GM12878 (cell line): ENCODE results near the gene LIPK. TPM values are rescaled to one million over a fixed set of nuclear protein-coding genes. Genes with fewer than 3 reads are reported as not detected.

ENCODE experiments used
- ATAC-seq: fragments of 200-7000 bp; cut with Tn5 transposase; 3 replicates; pipeline ENCODE4 v1.9.1; 2020; ENCODE audit warnings: mild to moderate bottlenecking, moderate library complexity
- BruUV-seq: library from RNA; stranded (reverse); fragments of 400-500 nt; replicated peaks from 2 replicates; lab custom pipeline; 2021; lab: Mats Ljungman, UMichigan
- CTCF ChIA-PET: fragments of 300-600 bp; sonication (Branson Sonifier 250); formaldehyde crosslinking; extraction: SDS; loops from one replicate; lab custom pipeline; 2021; ENCODE audit warnings: inconsistent platforms; lab: Yijun Ruan, JAX
- POLR2A ChIA-PET: fragments of 350-600 bp; formaldehyde crosslinking; extraction: SDS; loops from one replicate; lab custom pipeline; 2021; ENCODE audit warnings: inconsistent platforms; lab: Charles Lee
- RAD21 ChIA-PET: fragments of 300-600 bp; sonication (Branson Sonifier 250); formaldehyde crosslinking; loops from one replicate; lab custom pipeline; 2023; ENCODE audit warnings: antibody characterized with exemption; ENCODE audit not compliant: unreplicated experiment; lab: Charles Lee
- SMC1A ChIA-PET: fragments of 300-600 bp; sonication (Branson Sonifier 250); formaldehyde crosslinking; loops from one replicate; lab custom pipeline; 2023; ENCODE audit not compliant: unreplicated experiment, uncharacterized antibody; lab: Charles Lee
- DNase-seq: peaks from one replicate; pipeline ENCODE4 v3.0.0-alpha.2; 2011; ENCODE audit warnings: low read depth, low spot score
- FAIRE-seq: peaks from 3 replicates; lab custom pipeline; 2011; peaks lifted over from hg19 to GRCh38; lab: Jason Lieb, UNC
- H2AFZ ChIP-seq: 2 replicates; pipeline ENCODE4 v1.6.0; 2011; ENCODE audit warnings: low read depth, low read length, control low read depth; ENCODE audit not compliant: control insufficient read depth
- H3K27ac ChIP-seq: 2 replicates; pipeline ENCODE4 v1.5.1; 2011; ENCODE audit warnings: control low read depth; ENCODE audit not compliant: control insufficient read depth, insufficient read depth
- H3K27me3 ChIP-seq, 2 experiments: replicated peaks in 1 of 2; 2 replicates each; pipeline versions ENCODE4 v1.6.0 to v1.6.1; 2011; ENCODE audit warnings: low read length in 1 of 2; ENCODE audit not compliant: control insufficient read depth in 2 of 2, insufficient read depth in 2 of 2
- H3K36me3 ChIP-seq, 2 experiments: 2 replicates each; pipeline ENCODE4 v1.5.1; 2011; ENCODE audit warnings: low read length in 1 of 2; ENCODE audit not compliant: control insufficient read depth in 2 of 2, insufficient read depth in 2 of 2
- H3K4me1 ChIP-seq: 2 replicates; pipeline ENCODE4 v1.6.1; 2011; ENCODE audit warnings: mild to moderate bottlenecking, low read length, moderate library complexity, mixed read lengths; ENCODE audit not compliant: control insufficient read depth, insufficient read depth
- H3K4me2 ChIP-seq: 2 replicates; pipeline ENCODE4 v1.6.0; 2011; ENCODE audit warnings: control low read depth; ENCODE audit not compliant: control insufficient read depth, insufficient read depth
- H3K4me3 ChIP-seq: fragments of 200-600 bp; sonication (generic); 2 replicates; pipeline ENCODE4 v1.5.1; 2016
- H3K79me2 ChIP-seq: 2 replicates; pipeline ENCODE4 v1.6.0; 2011; ENCODE audit warnings: low read length; ENCODE audit not compliant: control insufficient read depth, insufficient read depth
- H3K9ac ChIP-seq: 2 replicates; pipeline ENCODE4 v1.8.0; 2011; ENCODE audit warnings: low read length, control low read depth, mixed read lengths; ENCODE audit not compliant: control insufficient read depth, insufficient read depth
- H3K9me3 ChIP-seq: replicated peaks from 3 replicates; pipeline ENCODE4 v1.5.1; 2011; ENCODE audit warnings: mild to moderate bottlenecking, low read length; ENCODE audit not compliant: control insufficient read depth, insufficient read depth
- H4K20me1 ChIP-seq: 2 replicates; pipeline ENCODE4 v1.6.0; 2011; ENCODE audit not compliant: control insufficient read depth, insufficient read depth
- ATF7 ChIP-seq: fragments of 450-650 bp; IDR thresholded peaks from 2 replicates; pipeline ENCODE4 v1.6.1; 2016; ENCODE audit warnings: low read depth, mild to moderate bottlenecking
- CEBPB ChIP-seq, 2 experiments: fragments of 150-350 bp in 1 of 2; IDR thresholded peaks; 2 replicates each; pipeline ENCODE4 v1.6.1; 2012 to 2014; ENCODE audit warnings: low read depth in 2 of 2, low read length in 2 of 2, borderline replicate concordance in 1 of 2, inconsistent platforms in 1 of 2
- EGR1 ChIP-seq, 2 experiments: IDR thresholded peaks; 1 replicate in 1 of 2; 2 replicates in 1 of 2; pipeline ENCODE4 v1.6.1; 2011 to 2012; ENCODE audit warnings: low read depth in 2 of 2, low read length in 2 of 2, borderline replicate concordance in 1 of 2, mild to moderate bottlenecking in 1 of 2, moderate library complexity in 1 of 2
- IRF3 ChIP-seq: fragments of 450-650 bp; IDR thresholded peaks from 2 replicates; pipeline ENCODE4 v1.6.1; 2014; ENCODE audit warnings: mild to moderate bottlenecking
- MTA2 ChIP-seq: fragments of 450-650 bp; IDR thresholded peaks from 2 replicates; pipeline ENCODE4 v1.6.1; 2016; ENCODE audit warnings: low read depth, mild to moderate bottlenecking, moderate library complexity
- MYB ChIP-seq: fragments of 150-350 bp; IDR thresholded peaks from 2 replicates; pipeline ENCODE4 v1.6.1; 2014; ENCODE audit warnings: mild to moderate bottlenecking, low read depth, low read length, borderline replicate concordance
- NFXL1 ChIP-seq: fragments of 450-650 bp; IDR thresholded peaks from 2 replicates; pipeline ENCODE4 v1.6.1; 2017; ENCODE audit warnings: antibody characterized with exemption, mild to moderate bottlenecking, borderline replicate concordance
- NRF1 ChIP-seq: conservative IDR thresholded peaks from 2 replicates; pipeline ENCODE4 v1.6.1; 2011; ENCODE audit warnings: mild to moderate bottlenecking, low read depth, low read length, improper control_type of control experiment
- POU2F2 ChIP-seq: IDR thresholded peaks from 3 replicates; pipeline ENCODE4 v1.6.1; 2011; ENCODE audit warnings: low read depth, mild to moderate bottlenecking, low read length, borderline replicate concordance
- SMAD5 ChIP-seq: IDR thresholded peaks from 2 replicates; pipeline ENCODE4 v1.6.1; 2016; ENCODE audit warnings: antibody characterized with exemption, low read depth
- TCF3 ChIP-seq: IDR thresholded peaks from 2 replicates; pipeline ENCODE4 v1.6.1; 2012; ENCODE audit warnings: low read depth, mild to moderate bottlenecking, low read length, borderline replicate concordance; ENCODE audit not compliant: insufficient read depth
- WGBS: methylation state at CpG from one replicate; pipeline ENCODE4 v1.1.6; 2016; ENCODE audit warnings: low lambda C conversion rate; ENCODE audit not compliant: insufficient replicate concordance, insufficient coverage; ENCODE audit errors: missing lambda C conversion rate; 5-methylcytosine and 5-hydroxymethylcytosine counted together
- in situ Hi-C: fragments of 300-500 bp; cut with MboI; formaldehyde crosslinking; loops from 9 replicates; pipeline ENCODE4 v1.14.3; 2018; ENCODE audit warnings: mixed read lengths
- intact Hi-C: fragments of 100-400 bp; cut with micrococcal nuclease; formaldehyde crosslinking; loops from one replicate; pipeline ENCODE4 v1.14.2; 2022; ENCODE audit not compliant: unreplicated experiment
- polyA plus RNA-seq, 11 experiments: library from polyadenylated mRNA; depleted of rRNA in 4 of 11; unstranded in 6 of 11; stranded (reverse) in 5 of 11; fragments of >200 nt; fragmentation: Nextera tagmentation in 4 of 11; fragmentation: Illumina TruSeq in 1 of 11; extraction: Ambion mirVana in 4 of 11; extraction: Trizol in 1 of 11; gene quantifications; 1 replicate in 1 of 11; 2 replicates in 10 of 11; pipeline versions ENCODE4 v1.2.1 to v1.2.3, GENCODE V29; 2011 to 2016; ENCODE audit warnings: inconsistent platforms in 2 of 11, missing spikeins in 2 of 11, low read depth in 1 of 11
- total RNA-seq, 4 experiments: library from RNA; depleted of rRNA in 3 of 4; stranded (reverse); fragments of >200 nt in 3 of 4; fragmentation: Illumina TruSeq in 1 of 4; extraction: Trizol in 1 of 4; gene quantifications; 2 replicates each; pipeline versions ENCODE4 v1.2.1 to v1.2.3, GENCODE V29; 2013 to 2021
- TF ChIP-seq, protein P1 (sequence below): fragments of 450-650 bp; IDR thresholded peaks from 2 replicates; pipeline ENCODE4 v1.6.1; 2016; ENCODE audit warnings: mild to moderate bottlenecking, moderate library complexity, borderline replicate concordance

The LIPK gene
- total and polyA plus RNA-seq, 10 of the 15 experiments (the other 5 are each of a cell fraction or from before 2014, with no cell fraction given) = not detected

DNA sequence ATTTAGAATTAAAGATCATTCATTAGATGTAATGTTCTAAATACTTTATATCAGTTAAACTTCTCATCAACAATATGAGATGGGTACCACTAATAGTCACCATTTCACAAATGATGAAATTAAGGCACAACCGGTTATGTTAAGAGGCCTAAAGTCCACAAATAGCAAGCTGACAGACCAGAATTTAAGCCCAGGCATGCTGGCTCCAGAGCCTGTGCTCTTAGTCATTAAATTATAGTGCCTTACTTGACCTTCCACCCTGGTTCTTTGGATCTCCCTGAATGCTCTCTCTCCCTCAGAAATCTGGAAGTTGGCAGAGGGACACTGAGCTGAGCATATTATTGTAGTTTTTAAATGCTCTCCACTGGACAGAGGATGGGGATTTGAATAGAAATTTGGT lies 57.4 kb downstream of the LIPK start (continued):
- TF ChIP-seq NFXL1 = no peak
- TF ChIP-seq CEBPB (IDR thresholded peaks at IDR 0.05; ENCODE audit: borderline replicate concordance in 1 of 2, low read depth in 2 of 2, low read length in 2 of 2) = no peak
- TF ChIP-seq SMAD5 = no peak

- POLR2A ChIA-PET = interaction anchor here (0.7 kb wide), 1 partner anchor 8 kb away, joined by 3 read pairs; no protein-coding TSS in a partner anchor
- no peak for DNase-seq
- 0 out of 2 replicates have a peak, but pooled peaks cover 3% of the 10 kb centered on the region for H3K4me1 ChIP-seq
These were observed 58.1 kb downstream of the LIPK start for GRCh38 chr10:88764110-88764509.

More at GRCh38 chr10:88764110-88764509, 58.1 kb downstream of the LIPK start:
- ChIA-PET SMC1A (interaction anchor here (1.0 to 4.7 kb wide), 6 partner anchors 9 to 70 kb away, joined by 3 to 20 read pairs (median 6); no protein-coding TSS in a partner anchor), RAD21 (interaction anchor here (1.2 to 2.4 kb wide), 5 partner anchors 27 to 63 kb away, joined by 4 to 10 read pairs (median 7); no protein-coding TSS in a partner anchor), CTCF (interaction anchor here (0.8 to 3.1 kb wide), 9 partner anchors 8 to 169 kb away, joined by 3 to 14 read pairs (median 3); no protein-coding TSS in a partner anchor)
- Histone ChIP-seq H4K20me1 (no peaks in the 10 kb centered on the region), H3K4me3 (no peak overlapping the region), H3K9me3 (no peaks in the 10 kb centered on the region), H3K79me2 (no peaks in the 10 kb centered on the region), H2AFZ (no peak overlapping the region), H3K4me2 (no peak overlapping the region; the same call in 1 of the 2 replicates), H3K27me3 (no peaks in the 10 kb centered on the region), H3K27ac (no peak overlapping the region), H3K36me3 (no peaks in the 10 kb centered on the region), H3K9ac (no peak overlapping the region)
- in situ Hi-C loops (no loop called here), intact Hi-C loops (no loop called here)
- ATAC-seq = peak; percentile 75
- no TSS peak for BruUV-seq
- WGBS = 22% methylated on average over 3 of the region's 3 CpGs
- FAIRE-seq = no peak
- TF ChIP-seq, protein P1, sequence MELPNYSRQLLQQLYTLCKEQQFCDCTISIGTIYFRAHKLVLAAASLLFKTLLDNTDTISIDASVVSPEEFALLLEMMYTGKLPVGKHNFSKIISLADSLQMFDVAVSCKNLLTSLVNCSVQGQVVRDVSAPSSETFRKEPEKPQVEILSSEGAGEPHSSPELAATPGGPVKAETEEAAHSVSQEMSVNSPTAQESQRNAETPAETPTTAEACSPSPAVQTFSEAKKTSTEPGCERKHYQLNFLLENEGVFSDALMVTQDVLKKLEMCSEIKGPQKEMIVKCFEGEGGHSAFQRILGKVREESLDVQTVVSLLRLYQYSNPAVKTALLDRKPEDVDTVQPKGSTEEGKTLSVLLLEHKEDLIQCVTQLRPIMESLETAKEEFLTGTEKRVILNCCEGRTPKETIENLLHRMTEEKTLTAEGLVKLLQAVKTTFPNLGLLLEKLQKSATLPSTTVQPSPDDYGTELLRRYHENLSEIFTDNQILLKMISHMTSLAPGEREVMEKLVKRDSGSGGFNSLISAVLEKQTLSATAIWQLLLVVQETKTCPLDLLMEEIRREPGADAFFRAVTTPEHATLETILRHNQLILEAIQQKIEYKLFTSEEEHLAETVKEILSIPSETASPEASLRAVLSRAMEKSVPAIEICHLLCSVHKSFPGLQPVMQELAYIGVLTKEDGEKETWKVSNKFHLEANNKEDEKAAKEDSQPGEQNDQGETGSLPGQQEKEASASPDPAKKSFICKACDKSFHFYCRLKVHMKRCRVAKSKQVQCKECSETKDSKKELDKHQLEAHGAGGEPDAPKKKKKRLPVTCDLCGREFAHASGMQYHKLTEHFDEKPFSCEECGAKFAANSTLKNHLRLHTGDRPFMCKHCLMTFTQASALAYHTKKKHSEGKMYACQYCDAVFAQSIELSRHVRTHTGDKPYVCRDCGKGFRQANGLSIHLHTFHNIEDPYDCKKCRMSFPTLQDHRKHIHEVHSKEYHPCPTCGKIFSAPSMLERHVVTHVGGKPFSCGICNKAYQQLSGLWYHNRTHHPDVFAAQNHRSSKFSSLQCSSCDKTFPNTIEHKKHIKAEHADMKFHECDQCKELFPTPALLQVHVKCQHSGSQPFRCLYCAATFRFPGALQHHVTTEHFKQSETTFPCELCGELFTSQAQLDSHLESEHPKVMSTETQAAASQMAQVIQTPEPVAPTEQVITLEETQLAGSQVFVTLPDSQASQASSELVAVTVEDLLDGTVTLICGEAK = peak; percentile 24; the same call in 1 of the 2 replicates
- TF ChIP-seq MYB = no peak
- TF ChIP-seq ATF7 = 0 out of 2 replicates have a peak, but pooled peaks have one; percentile 22
- no peak for TF ChIP-seq EGR1 (IDR thresholded peaks at IDR 0.05; ENCODE audit: borderline replicate concordance in 1 of 2, low read depth in 2 of 2, low read length in 2 of 2)
- TF ChIP-seq POU2F2 = no peak
- TF ChIP-seq NRF1 = no peak
- TF ChIP-seq TCF3 = no peak
- TF ChIP-seq MTA2 = peak; percentile 16; the same call in 1 of the 2 replicates
- no peak for TF ChIP-seq IRF3
